HT1080 (cell line): ENCODE data around the gene AHRR. TPM values are rescaled to one million over a fixed set of nuclear protein-coding genes. Genes with fewer than 3 reads are reported as not detected.
"Not testable (repeated sequence)": the region's sequence is repeated elsewhere in the genome, so short reads cannot be mapped to it uniquely, and the experiment has no call there.

Experiments used
- DNase-seq: peaks from one replicate; pipeline ENCODE4 v3.0.0-alpha.2; 2015; ENCODE audit warnings: low read depth
- total RNA-seq: library from RNA; depleted of rRNA; stranded (reverse); fragments of >200 nt; shearing (Covaris generic); gene quantifications from 2 replicates; pipeline ENCODE4 v1.2.3, GENCODE V29; 2014

Gene AHRR
- total RNA-seq, 1 experiment from 2014 or later = 2.4 TPM

DNA sequence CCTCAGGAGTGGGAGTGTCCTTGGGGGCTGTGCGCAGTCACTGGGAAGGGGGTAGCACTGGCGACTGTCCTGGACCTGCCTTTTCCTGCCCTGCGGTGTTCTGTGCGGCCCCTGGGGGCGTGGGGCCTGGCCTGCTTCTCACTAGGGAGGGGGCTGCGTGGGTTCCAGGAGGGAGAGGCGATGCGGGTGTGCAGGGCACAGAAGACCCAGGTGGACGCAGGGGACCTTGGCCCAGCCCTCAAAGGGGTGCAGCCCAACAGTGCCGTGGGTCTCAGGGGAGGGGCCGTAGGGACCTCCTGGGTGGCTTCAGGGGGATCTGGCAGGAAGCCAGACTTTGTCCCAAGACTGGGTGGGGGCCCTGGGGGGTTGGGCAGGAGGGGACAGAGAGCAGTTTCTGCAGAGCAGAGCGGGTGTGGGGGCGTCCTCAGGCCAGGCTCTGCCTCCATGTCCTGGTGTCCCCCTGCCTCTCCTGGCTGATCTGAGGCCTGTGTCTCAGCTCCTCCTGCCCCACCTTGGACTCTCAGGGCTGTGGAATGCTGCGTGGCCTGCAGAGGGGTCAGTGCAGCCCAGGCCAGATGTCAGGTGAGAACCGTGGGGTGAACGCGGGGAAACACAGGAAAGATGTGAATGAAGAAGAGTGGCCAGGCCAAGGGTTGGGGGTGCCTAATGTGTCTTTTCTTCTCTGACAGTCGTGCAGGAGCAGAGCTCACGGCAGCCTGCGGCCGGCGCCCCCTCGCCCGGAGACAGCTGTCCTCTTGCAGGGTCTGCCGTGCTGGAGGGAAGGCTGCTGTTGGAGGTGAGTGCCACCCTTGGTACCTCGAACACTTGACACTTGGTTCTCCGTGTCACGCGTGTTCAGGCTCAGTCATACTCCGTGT is 54.6 kb downstream of the AHRR start:
- DNase-seq = no peak

DNA sequence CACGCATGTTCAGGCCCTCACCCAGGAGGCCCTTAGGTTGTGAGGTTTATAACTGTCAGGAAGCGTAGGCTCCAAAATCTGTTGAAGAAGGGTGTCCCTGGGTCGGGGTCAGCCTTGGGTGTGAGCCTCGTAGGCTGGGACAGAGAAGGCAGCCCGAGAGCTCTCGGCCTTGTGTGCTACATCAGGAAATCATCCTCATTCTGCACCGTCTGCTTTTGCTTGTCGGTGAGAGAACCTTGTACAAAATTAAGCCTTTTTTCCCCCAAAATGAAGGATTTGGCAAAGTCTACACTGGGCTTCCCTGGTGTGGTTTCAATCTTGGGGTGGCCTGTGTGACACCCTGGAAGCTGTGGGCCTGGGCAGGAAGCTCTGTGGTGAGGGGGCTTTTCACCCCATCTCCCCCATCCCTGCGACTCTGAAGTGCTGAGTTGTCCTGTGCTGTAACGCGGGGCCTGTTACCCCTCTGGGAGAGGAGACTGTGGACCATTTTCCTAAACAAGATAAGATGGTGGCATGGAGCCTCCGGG is 55.3 kb downstream of the AHRR start:
- no peak for DNase-seq

DNA sequence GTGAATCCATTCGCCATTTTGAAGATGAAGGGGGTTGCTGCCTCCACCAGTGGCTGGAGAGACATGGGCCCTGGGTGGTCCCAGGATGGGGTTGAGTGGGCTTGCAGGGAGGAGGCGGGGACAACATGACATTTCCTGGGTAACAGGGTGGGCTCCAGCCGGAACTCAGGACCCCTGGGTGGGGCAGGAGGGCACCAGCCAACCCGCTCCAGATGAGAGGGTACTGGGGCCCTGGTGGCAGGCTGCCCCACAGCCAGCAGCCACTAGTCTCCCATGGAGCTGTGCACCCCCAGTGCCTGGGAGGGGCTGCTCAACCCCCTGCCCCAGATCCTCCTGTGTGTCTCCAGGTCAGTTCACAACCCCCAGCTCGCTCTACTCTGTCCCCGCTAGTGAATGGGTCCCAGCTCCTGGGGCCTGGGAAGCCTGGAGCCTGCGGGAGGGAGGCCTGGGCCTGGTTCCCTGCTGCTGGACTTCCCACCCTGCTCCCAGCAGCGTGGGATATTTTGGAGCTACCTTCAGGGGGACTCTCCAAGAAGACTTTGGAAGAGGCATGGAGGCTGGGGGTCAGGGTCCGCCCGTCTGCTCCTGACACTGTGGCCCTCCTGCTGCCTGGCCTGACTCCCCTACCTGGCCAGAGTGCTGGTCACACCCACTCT is 55.9 kb downstream of the AHRR start:
- DNase-seq = no peak

DNA sequence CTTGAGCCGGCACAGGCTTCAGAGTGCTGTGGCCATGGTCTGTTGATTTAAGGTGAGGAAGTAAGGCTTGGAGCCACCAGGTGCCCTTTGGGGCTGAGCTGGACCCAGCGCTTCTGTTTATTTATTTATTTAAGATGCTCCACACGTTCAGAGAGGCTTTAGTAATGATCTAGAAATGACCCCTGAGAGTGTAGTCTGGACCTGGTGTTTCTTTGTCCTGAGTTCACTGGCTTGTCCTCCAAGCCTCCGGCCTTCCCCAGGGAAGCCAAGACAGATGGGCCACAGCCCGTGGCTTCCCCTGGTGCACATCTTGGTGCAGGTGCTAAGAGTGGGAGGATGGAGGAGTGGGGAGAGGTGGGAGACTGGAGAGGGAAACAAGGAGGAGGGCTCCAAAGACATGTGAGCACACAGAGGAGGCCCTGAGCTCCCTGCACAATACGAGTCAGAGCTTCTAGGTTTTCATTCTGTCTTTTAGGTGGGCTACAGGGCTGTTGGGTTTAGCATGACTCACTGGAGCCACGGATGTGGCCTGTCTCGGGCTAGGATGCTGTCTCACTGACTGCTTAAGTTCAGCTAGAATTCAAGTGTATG is 56.9 kb downstream of the AHRR start:
- DNase-seq = peak; percentile 79

GRCh38 chr5:378976-379742 is 57.6 kb downstream of the AHRR start:
- DNase-seq = peak; percentile 33

- DNase-seq = no peak
These were observed 59.3 kb downstream of the AHRR start for GRCh38 chr5:380701-381309.

- no peak for DNase-seq
These were observed 61.6 kb downstream of the AHRR start for GRCh38 chr5:383066-383465.

DNA sequence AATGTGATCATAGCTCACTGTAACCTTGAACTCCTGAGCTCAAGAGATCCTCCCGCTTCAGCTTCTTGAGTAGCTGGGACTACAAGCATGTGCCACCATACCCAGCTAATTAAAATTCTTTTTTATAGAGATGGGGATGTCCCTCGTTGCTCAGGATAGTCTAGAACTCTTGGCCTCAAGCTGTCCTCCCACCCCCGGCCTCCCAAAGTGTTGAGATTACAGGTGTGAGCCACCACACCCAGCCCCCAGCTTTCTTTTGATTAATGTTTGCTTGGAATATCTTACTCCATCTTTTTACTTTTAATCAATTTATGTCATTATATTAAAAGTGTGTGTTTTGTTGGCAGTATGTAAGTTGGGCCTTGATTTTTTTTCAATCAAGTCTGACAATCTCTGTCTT is 62.1 kb downstream of the AHRR start:
- no peak for DNase-seq

DNA sequence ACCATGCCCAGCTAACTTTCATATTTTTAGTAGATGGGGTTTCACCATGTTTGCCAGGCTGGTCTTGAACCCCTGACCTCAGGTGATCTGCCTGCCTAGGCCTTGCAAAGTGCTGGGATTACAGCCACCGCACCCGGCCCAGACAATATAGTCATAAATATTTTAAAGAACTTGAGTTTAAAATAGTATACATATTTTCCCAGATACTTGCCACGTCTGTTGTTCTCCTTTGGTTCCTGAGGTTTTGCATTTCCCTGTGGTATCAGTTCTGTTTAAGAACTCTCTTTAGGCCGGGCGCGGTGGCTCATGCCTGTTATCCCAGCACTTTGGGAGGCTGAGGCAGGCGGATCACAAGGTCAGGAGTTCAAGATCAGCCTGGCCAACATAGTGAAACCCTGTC is 63.1 kb downstream of the AHRR start:
- DNase-seq = not testable (repeated sequence)

DNA sequence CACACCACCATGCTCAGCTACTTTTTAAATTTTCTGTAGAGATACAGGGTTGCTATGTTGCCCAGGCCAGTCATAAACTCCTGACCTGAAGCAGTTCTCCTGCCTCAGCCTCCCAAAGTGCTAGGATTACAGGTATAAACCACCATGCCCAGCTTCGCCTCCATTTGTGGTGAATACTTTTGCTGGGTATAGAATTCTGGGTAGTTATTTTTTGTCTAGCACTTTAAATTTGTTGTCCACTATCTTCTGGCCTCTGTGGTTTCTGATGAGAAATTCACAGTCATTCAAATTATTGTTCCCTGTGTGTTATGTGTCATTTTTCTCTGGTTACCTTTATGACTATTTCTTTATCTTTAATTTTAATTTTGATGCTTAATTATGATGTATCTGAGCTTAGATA is 63.8 kb downstream of the AHRR start:
- no peak for DNase-seq

- no peak for DNase-seq
These were observed 65.2 kb downstream of the AHRR start for GRCh38 chr5:386432-387341.

DNA sequence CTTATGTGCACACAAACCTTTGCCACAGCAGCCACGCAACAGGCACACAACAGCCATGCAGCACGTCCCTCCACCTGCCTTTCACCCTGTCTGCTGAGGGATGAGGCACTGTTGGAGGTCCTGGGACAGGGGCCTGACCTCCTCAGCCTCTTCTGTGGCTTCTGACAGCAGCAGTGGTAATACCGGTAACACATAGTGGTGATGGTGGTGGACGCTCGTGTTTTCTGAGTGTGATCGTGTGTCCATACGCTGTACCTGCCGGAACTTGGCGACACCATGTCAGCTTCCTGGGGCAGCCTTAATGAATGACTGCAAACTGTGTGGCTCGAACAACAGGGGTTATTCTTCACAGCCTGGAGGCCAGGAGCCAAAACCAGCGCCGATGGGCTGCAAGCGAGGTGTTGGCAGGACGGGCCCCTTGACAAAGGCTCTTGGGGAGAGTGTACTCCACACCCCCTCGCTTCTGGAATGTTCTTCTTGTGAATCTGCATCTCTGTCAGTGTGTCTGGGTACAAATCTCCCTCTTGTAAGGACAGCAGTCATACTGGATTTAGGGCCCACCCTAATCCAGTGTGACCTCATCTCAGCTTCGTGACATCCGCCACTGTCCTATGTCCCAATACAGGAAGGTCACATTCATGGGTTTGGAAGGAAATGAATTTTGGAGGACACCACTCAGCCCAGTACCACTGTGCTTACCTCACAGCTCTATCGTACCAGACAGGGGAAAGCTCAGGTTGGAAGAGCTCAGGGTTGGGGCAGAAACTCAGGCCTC is 66.2 kb downstream of the AHRR start:
- no peak for DNase-seq

GRCh38 chr5:388266-389196 is 67.0 kb downstream of the AHRR start:
- no peak for DNase-seq

DNA sequence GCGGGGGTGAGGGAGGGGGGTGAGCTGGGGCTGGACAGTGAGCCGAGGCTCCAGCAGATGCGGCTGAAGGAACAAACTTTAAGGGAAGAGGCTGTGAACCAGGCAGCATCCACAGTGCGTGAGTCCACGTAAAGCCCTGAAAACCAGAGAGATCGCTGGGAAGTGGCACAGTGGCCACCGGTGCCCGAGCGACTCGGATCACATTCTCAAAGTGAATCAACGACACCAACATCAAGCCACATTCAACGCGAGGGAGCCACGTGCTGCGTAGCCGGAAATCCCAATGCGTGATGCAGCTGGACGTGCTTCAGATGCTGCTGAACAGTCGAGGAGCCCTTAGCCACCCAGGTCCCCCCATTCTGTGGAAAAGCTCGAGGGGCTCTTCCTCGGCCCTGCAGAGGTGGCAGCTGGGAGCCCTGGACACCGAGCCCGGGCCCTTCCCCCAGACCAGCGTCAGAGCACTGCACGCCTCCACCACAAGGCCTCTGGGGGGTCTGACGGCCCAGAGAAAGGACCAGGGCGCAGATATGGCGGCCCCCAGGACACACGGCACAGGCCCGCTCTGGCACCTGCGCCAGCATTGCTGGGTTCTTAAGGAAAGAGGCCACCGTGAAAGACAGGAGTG is 67.8 kb downstream of the AHRR start:
- DNase-seq = no peak

GRCh38 chr5:389891-390622 is 68.5 kb downstream of the AHRR start:
- DNase-seq = no peak

GRCh38 chr5:390623-391491 is 69.3 kb downstream of the AHRR start:
- DNase-seq = no peak
